ES-I3 (cell line): ENCODE measurements around the gene CIDEB.
"Not testable (repeated sequence)": the region's sequence is repeated elsewhere in the genome, so short reads cannot be mapped to it uniquely, and the experiment has no call there.

Experiments used
- H3K36me3 ChIP-seq: 2 replicates; pipeline ENCODE4 v1.6.1; 2013; ENCODE audit warnings: mild to moderate bottlenecking, low read length, control low read depth, moderate library complexity; ENCODE audit not compliant: insufficient read depth
- H3K4me1 ChIP-seq: 2 replicates; pipeline ENCODE4 v1.6.1; 2013; ENCODE audit warnings: mild to moderate bottlenecking, control low read depth, low read length; ENCODE audit not compliant: insufficient read depth
- H3K9ac ChIP-seq: 2 replicates; pipeline ENCODE4 v1.6.1; 2013; ENCODE audit warnings: low read depth, mild to moderate bottlenecking, low read length, moderate library complexity
- H3K9me3 ChIP-seq: 2 replicates; pipeline ENCODE4 v1.6.1; 2013; ENCODE audit warnings: mild to moderate bottlenecking, low read length, moderate library complexity; ENCODE audit not compliant: control insufficient read depth, insufficient read depth

Gene CIDEB

GRCh38 chr14:24338843-24339242 lies 31.1 kb upstream of the CIDEB start:
- Histone ChIP-seq H3K9me3 (no peaks in the 10 kb centered on the region), H3K9ac (peak overlapping the region; percentile 65; the same call in 1 of the 2 replicates), H3K4me1 (peaks cover 6% of the 10 kb centered on the region; the same call in 1 of the 2 replicates), H3K36me3 (no peaks in the 10 kb centered on the region)

GRCh38 chr14:24337824-24338175 lies 30.0 kb upstream of the CIDEB start:
- Histone ChIP-seq H3K9ac (no peak overlapping the region), H3K4me1 (peaks cover 6% of the 10 kb centered on the region; the same call in 1 of the 2 replicates), H3K9me3 (no peaks in the 10 kb centered on the region), H3K36me3 (no peaks in the 10 kb centered on the region)

- Histone ChIP-seq H3K9me3 (no peaks in the 10 kb centered on the region), H3K4me1 (peaks cover 6% of the 10 kb centered on the region; the same call in 1 of the 2 replicates), H3K9ac (no peak overlapping the region), H3K36me3 (no peaks in the 10 kb centered on the region)
Observed at GRCh38 chr14:24337144-24337823, 29.5 kb upstream of the CIDEB start.

GRCh38 chr14:24335461-24336171 lies 27.8 kb upstream of the CIDEB start:
- Histone ChIP-seq H3K36me3 (no peaks in the 10 kb centered on the region), H3K4me1 (peaks cover 6% of the 10 kb centered on the region; the same call in 1 of the 2 replicates), H3K9ac (peak overlapping the region; percentile 49; the same call in 1 of the 2 replicates), H3K9me3 (no peaks in the 10 kb centered on the region)

GRCh38 chr14:24334431-24335291 lies 26.9 kb upstream of the CIDEB start, which contains the start of gene ADCY4:
ADCY4 (minus strand) TSS chr14:24335071; CDS start chr14:24334652, 419 bp downstream.
- Histone ChIP-seq H3K9me3 (no peaks in the 10 kb centered on the region), H3K9ac (peak within 1 kb of the TSS; percentile 49; the same call in 1 of the 2 replicates)

GRCh38 chr14:24332268-24332993 lies 24.7 kb upstream of the CIDEB start:
- Histone ChIP-seq H3K9me3 (no peaks in the 10 kb centered on the region), H3K4me1 (peaks cover 8% of the 10 kb centered on the region; the same call in 1 of the 2 replicates), H3K36me3 (no peaks in the 10 kb centered on the region), H3K9ac (peak overlapping the region; percentile 62)

More at GRCh38 chr14:24334431-24335291, 26.9 kb upstream of the CIDEB start, which contains the start of gene ADCY4:
- Histone ChIP-seq H3K4me1 (peaks cover 6% of the 10 kb centered on the region; the same call in 1 of the 2 replicates), H3K36me3 (no peaks in the 10 kb centered on the region)

- no peaks in the 10 kb centered on the region for H3K9me3 ChIP-seq
- peak overlapping the region; percentile 62; the same call in 1 of the 2 replicates for H3K9ac ChIP-seq
- peaks cover 10% of the 10 kb centered on the region; the same call in 1 of the 2 replicates for H3K4me1 ChIP-seq
- no peaks in the 10 kb centered on the region for H3K36me3 ChIP-seq
Observed at GRCh38 chr14:24331731-24332267, 24.0 kb upstream of the CIDEB start.

- H3K9me3 ChIP-seq: no peaks in the 10 kb centered on the region
- peaks cover 10% of the 10 kb centered on the region; the same call in 1 of the 2 replicates for H3K4me1 ChIP-seq
- no peak overlapping the region for H3K9ac ChIP-seq
- no peaks in the 10 kb centered on the region for H3K36me3 ChIP-seq
Observed at GRCh38 chr14:24330973-24331674, 23.3 kb upstream of the CIDEB start.

- Histone ChIP-seq H3K9me3 (no peaks in the 10 kb centered on the region), H3K36me3 (no peaks in the 10 kb centered on the region), H3K4me1 (peaks cover 4% of the 10 kb centered on the region; the same call in 1 of the 2 replicates), H3K9ac (no peak overlapping the region)
Observed at GRCh38 chr14:24329736-24330135, 22.0 kb upstream of the CIDEB start.

- no peaks in the 10 kb centered on the region for H3K36me3 ChIP-seq
- no peaks in the 10 kb centered on the region for H3K9me3 ChIP-seq
- no peak overlapping the region for H3K9ac ChIP-seq
- H3K4me1 ChIP-seq: peaks cover 4% of the 10 kb centered on the region; the same call in 1 of the 2 replicates
Observed at GRCh38 chr14:24329073-24329663, 21.4 kb upstream of the CIDEB start.

- H3K9ac ChIP-seq, H3K4me1 ChIP-seq, H3K36me3 ChIP-seq, H3K9me3 ChIP-seq: not testable (repeated sequence)
Observed at GRCh38 chr14:24327914-24328313, 20.1 kb upstream of the CIDEB start.

GRCh38 chr14:24327303-24327702 lies 19.5 kb upstream of the CIDEB start:
- Histone ChIP-seq H3K36me3 (no peaks in the 10 kb centered on the region), H3K4me1 (peaks cover 4% of the 10 kb centered on the region; the same call in 1 of the 2 replicates), H3K9me3 (no peaks in the 10 kb centered on the region), H3K9ac (no peak overlapping the region)
